NT2/D1 (cell line): ENCODE results near the gene CTAGE1.

Experiments
- SUZ12 ChIP-seq: IDR thresholded peaks from 2 replicates; pipeline ENCODE4 v1.6.1; 2011; ENCODE audit not compliant: insufficient read length, insufficient read depth; ENCODE audit errors: extremely low read depth
- YY1 ChIP-seq: IDR thresholded peaks from 2 replicates; pipeline ENCODE4 v1.6.1; 2011; ENCODE audit not compliant: insufficient read length, insufficient read depth
- ZNF274 ChIP-seq: IDR thresholded peaks from 2 replicates; pipeline ENCODE4 v1.6.1; 2011; ENCODE audit warnings: mild to moderate bottlenecking, low read depth, low read length

- no peak for TF ChIP-seq ZNF274
- no peak for TF ChIP-seq YY1
- TF ChIP-seq SUZ12, result no peak
These were observed 12.6 kb downstream of the CTAGE1 start for GRCh38 chr18:22405142-22405541.
